Left ventricle myocardium inferior (tissue), 1 donor: ENCODE results near the gene FIGN. TPM values are rescaled to one million over a fixed set of nuclear protein-coding genes. Genes with fewer than 3 reads are reported as not detected.

Source experiments
- DNase-seq: peaks from one replicate; pipeline ENCODE4 v3.0.0-alpha.2; 2020
- H3K27ac ChIP-seq: fragments of 200-600 bp; replicated peaks from 2 replicates; pipeline ENCODE4 v1.8.0; 2021
- H3K27me3 ChIP-seq: fragments of 200-600 bp; 2 replicates; pipeline ENCODE4 v1.8.0; 2021; ENCODE audit warnings: low read depth
- H3K36me3 ChIP-seq: fragments of 200-600 bp; 2 replicates; pipeline ENCODE4 v1.8.0; 2021
- H3K4me1 ChIP-seq: fragments of 200-600 bp; 2 replicates; pipeline ENCODE4 v1.8.0; 2021
- H3K4me3 ChIP-seq: fragments of 200-600 bp; 2 replicates; pipeline ENCODE4 v1.8.0; 2021; ENCODE audit warnings: mild to moderate bottlenecking, moderate library complexity
- H3K9me3 ChIP-seq: fragments of 200-600 bp; replicated peaks from 2 replicates; pipeline ENCODE4 v1.8.0; 2021
- CTCF ChIP-seq: fragments of 200-600 bp; IDR thresholded peaks from 2 replicates; pipeline ENCODE4 v1.8.0; 2021; ENCODE audit warnings: antibody characterized with exemption, mild to moderate bottlenecking, borderline replicate concordance
- intact Hi-C: fragments of 100-400 bp; cut with micrococcal nuclease; formaldehyde crosslinking; loops from one replicate; pipeline ENCODE4 v1.11.0; 2022
- total RNA-seq: library from RNA; stranded (reverse); fragmentation: NEBNext Ultra II Directional; extraction: Animal tissue kit (Norgen Biotek cat#: 25700); gene quantifications from one replicate; pipeline ENCODE4 v1.2.1, GENCODE V29; 2021
- donor health status: DM: no; HTN: yes; CAD: no; lungs with severe emphysema.

FIGN gene
- total RNA-seq, 1 donor from 2014 or later = 12.9 TPM

DNA sequence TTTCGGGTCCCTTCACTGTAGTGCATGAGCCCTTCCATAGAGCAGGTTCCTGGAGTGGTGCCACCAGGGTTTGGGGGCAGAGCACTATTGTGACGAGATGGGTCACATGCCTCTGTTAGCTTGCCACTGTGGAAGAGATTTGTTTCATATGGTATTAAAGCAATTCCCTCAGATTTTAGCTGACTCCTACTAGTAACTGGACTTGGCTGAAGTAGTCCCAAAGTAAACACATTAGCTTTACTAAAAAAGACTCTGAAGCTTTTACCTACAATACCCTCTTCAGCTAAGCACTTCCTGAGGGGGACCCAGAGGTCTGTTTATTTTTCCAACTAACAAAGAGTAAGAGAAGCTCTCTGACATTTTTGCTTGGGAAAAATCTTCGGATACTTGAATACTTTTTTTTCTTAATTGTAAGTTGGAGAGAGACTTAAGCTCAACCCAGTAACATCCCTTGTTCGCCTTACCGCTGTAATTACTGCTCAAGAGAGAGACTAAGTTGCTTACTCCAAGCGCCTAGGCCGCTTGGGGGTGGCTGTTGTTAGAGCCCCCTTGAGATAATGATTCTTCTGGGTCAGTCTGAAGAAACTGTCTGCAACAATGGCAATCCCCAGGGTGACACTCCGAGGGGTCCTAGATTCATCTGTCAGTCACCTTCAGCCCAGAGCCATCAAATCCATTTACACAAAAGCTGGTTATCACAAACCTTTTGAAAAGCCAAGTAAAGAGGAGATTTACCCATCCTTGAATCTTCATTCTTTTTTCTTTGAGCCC lies 177.4 kb downstream of the FIGN start:
- H3K27ac ChIP-seq = no peak overlapping the region
- H3K4me1 ChIP-seq = no peaks in the 10 kb centered on the region
- no peaks in the 10 kb centered on the region for H3K9me3 ChIP-seq
- H3K36me3 ChIP-seq = no peaks in the 10 kb centered on the region
- H3K4me3 ChIP-seq = no peak overlapping the region
- H3K27me3 ChIP-seq = no peaks in the 10 kb centered on the region
- intact Hi-C loops = no loop called here
- DNase-seq = no peak
- no peak for TF ChIP-seq CTCF

DNA sequence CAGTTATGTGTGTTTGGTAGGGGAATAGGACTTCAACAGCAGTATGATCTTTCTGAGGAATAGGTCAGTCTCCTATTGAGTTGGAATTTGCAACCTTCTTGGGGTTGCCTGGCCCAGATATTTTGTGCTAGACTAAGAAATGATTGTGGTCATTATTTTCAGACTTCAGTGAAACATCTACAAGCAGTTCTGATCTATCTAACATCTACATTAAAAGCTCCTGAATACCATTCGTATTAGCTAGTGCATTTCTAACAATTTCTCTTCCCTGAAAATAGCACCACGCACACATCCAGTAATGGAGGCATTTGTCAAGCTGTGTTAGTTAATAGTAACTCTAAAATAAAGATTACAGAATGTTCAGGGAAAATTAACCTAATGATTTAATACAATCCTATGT lies 179.3 kb downstream of the FIGN start:
- Histone ChIP-seq H3K4me3 (no peak overlapping the region), H3K36me3 (no peaks in the 10 kb centered on the region), H3K9me3 (no peaks in the 10 kb centered on the region), H3K27ac (no peak overlapping the region), H3K27me3 (no peaks in the 10 kb centered on the region), H3K4me1 (peaks cover 10% of the 10 kb centered on the region)
- no peak for TF ChIP-seq CTCF
- DNase-seq = no peak
- intact Hi-C loops = no loop called here

- Histone ChIP-seq H3K4me1 (peaks cover 10% of the 10 kb centered on the region), H3K4me3 (no peak overlapping the region), H3K36me3 (no peaks in the 10 kb centered on the region), H3K27me3 (no peaks in the 10 kb centered on the region), H3K27ac (no peak overlapping the region), H3K9me3 (no peaks in the 10 kb centered on the region)
- TF ChIP-seq CTCF = no peak
- intact Hi-C loops = no loop called here
- DNase-seq = no peak
Observed at GRCh38 chr2:163554864-163555263, 180.9 kb downstream of the FIGN start.

DNA sequence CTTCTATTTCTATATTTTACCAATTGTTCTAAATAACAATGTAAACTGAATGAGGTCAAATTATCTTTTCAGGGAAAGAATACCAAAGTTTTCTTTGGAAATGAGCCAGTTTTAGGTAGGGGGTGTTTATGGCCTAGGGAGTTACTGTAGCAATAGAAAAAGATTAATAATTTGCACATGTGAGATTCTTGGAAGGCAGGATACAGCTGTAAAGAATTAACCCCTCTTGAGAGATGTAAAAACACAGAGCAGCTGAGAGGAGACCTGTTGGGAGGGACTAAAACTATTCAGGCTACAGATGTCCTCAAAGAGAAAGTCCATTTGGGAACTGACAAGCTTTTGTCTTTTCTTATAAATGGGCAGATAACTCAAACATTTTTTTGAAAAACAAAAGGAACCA lies 182.2 kb downstream of the FIGN start:
- no peak overlapping the region for H3K4me3 ChIP-seq
- H3K27ac ChIP-seq = no peak overlapping the region
- H3K9me3 ChIP-seq = no peaks in the 10 kb centered on the region
- no peaks in the 10 kb centered on the region for H3K27me3 ChIP-seq
- peaks cover 10% of the 10 kb centered on the region for H3K4me1 ChIP-seq
- intact Hi-C loops = no loop called here
- no peaks in the 10 kb centered on the region for H3K36me3 ChIP-seq
- DNase-seq = no peak
- no peak for TF ChIP-seq CTCF

GRCh38 chr2:163552758-163553157 lies 183.1 kb downstream of the FIGN start:
- peak; percentile 14 for TF ChIP-seq CTCF
- peaks cover 10% of the 10 kb centered on the region for H3K4me1 ChIP-seq
- no peaks in the 10 kb centered on the region for H3K36me3 ChIP-seq
- H3K27ac ChIP-seq = no peak overlapping the region
- no peaks in the 10 kb centered on the region for H3K9me3 ChIP-seq
- intact Hi-C loops = no loop called here
- DNase-seq = no peak
- no peak overlapping the region for H3K4me3 ChIP-seq
- no peaks in the 10 kb centered on the region for H3K27me3 ChIP-seq
